GM15510 (cell line): ENCODE results near the gene ZC3H10.
A peak's percentile ranks its signal among the peaks of the same experiment; 100 is the strongest.

ENCODE experiments used
- POLR2A ChIP-seq: IDR thresholded peaks from 3 replicates; pipeline ENCODE4 v1.6.1; 2011; ENCODE audit warnings: borderline replicate concordance; ENCODE audit not compliant: insufficient read length; ENCODE audit errors: extremely low read depth

Gene ZC3H10, protein sequence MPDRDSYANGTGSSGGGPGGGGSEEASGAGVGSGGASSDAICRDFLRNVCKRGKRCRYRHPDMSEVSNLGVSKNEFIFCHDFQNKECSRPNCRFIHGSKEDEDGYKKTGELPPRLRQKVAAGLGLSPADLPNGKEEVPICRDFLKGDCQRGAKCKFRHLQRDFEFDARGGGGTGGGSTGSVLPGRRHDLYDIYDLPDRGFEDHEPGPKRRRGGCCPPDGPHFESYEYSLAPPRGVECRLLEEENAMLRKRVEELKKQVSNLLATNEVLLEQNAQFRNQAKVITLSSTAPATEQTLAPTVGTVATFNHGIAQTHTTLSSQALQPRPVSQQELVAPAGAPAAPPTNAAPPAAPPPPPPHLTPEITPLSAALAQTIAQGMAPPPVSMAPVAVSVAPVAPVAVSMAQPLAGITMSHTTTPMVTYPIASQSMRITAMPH

DNA sequence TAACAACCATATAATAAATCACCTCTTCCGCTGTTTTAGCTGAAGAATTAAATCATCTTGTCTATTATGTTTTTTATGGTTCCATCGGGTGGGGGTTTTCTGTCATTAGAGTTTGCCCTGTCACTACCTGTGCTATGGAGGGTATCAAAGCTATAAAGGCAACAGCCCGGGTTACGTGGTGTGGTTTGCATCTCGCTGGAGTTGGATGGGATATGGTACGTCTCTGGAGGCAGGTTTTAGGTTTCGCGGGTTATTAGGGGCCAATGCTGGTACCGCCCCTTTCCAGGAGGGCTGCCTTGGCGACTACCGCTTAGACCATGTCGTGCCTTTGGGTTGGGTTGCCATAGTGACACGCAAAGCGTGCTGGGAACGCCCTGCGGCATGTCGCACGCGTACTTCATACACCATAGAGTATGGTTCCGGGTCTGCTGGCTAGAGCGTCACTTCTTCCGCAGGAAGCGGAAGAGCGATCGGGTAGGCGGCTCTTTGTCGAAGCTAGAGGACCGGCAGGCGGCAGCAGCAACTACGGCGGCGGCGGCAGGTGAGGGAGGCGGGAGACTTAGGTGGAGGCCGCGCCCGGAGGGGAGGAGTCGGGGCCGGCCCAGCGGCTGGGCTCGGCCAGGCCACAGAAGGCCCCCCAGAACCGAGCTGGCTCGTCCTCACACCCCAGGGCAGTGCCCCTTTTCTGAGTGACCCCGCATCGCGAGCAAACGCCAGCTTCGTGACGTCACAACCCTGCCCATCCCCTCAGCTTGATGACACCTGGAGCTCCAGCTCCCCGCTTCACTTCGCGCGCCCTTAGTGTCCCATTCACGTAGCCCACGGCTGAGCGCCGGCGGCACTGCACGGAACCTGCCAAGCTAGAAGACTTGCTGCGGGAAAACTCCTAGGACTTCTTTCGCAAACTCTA, at the start of gene ZC3H10:
ZC3H10 (plus strand) TSS at position 489 of the 910 bp plus-strand sequence. CDS start 2,297 bp downstream, outside the sequence.
- TF ChIP-seq POLR2A = peak; percentile 94

DNA sequence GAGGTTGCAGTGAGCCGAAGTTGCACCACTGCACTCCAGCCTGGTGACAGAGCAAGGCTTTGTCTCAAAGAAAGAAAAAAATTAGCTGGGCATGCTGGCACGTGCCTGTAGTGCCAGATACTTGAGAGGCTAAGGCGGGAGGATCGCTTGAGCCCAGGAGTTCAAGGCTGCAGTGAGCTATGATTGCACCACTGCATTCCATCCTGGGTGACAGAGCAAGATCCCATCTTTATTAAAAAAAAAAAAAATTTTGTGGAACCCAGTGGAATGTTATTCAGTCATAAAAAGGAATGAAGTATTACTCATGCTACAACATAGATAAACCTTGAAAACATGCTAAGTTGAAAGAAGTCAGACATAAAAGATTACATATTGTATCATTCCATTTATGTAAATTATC, 46.4 kb upstream of the ZC3H10 start:
- TF ChIP-seq POLR2A = no peak

DNA sequence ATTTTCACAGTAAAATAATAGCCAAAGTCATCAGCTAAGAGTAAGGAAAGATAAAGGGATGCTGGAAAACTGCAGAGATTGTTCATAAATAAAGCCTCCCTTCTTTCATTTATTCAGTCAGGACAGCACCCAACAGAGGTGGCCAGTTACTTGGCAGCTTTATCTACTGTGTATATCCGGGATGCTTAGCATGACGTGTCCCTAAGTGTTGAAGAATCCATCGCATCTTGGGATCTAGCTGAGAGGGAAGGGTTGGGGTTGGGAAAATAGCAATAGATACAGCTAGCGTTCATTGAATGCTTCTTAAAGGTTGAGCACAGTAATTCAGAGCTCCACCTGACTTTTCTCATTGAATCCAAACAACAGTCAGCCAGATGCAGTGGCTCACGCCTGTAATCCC, 43.7 kb upstream of the ZC3H10 start:
- no peak for TF ChIP-seq POLR2A

DNA sequence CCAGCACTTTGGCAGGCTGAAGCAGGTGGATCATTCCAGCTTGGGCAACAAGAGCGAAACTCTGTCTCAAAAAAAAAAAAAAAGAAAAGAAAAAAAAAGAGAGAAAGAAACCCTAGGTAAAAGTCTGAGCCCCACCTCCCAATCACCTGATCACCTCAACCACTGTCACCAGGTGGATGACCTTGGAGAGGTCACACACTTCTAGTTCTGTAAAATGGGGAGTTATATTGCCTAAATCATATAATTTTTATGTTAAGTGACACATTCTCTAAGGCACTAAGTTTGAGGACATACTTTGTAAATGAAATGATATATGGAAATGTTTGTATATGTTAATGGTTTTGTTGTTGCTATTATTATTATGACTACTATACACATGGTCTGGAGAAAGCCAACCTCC, 39.6 kb upstream of the ZC3H10 start:
- TF ChIP-seq POLR2A = no peak

DNA sequence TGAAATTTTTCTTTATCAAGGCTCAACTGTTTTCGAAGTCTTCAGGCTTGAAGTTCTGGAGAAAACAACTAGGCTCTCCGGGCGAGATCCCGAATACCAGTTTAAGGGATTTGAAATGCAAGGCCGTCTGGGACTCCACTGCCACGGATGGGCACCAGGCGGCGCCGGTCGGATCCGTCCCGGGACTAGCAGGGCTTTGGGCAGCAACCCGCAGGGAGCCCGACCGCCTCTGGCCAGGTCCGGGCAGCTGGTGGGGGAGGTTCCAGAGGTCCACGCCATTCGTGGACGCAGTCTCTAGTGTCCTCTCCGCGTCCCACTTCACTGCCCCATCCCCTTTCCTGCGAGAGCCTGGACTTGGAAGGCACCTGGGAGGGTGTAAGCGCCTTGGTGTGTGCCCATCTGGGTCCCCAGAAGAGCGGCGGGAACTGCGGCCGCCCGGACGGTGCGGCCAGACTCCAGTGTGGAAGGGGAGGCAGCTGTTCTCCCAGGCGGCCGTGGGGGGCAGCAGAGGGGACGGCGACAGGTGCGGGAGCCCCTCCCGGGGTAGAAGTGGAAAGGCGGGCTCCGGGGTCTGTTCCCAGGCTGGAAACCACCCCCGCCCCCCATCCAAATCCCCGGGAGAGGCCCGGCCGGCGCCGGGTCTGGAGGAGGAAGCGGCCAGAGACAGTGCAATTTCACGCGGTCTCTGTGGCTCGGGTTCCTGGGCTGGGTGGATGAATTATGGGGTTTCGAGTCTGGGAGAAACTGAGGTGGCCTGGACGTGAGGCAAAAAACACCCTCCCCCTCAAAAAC, 38.9 kb upstream of the ZC3H10 start:
- TF ChIP-seq POLR2A = no peak

DNA sequence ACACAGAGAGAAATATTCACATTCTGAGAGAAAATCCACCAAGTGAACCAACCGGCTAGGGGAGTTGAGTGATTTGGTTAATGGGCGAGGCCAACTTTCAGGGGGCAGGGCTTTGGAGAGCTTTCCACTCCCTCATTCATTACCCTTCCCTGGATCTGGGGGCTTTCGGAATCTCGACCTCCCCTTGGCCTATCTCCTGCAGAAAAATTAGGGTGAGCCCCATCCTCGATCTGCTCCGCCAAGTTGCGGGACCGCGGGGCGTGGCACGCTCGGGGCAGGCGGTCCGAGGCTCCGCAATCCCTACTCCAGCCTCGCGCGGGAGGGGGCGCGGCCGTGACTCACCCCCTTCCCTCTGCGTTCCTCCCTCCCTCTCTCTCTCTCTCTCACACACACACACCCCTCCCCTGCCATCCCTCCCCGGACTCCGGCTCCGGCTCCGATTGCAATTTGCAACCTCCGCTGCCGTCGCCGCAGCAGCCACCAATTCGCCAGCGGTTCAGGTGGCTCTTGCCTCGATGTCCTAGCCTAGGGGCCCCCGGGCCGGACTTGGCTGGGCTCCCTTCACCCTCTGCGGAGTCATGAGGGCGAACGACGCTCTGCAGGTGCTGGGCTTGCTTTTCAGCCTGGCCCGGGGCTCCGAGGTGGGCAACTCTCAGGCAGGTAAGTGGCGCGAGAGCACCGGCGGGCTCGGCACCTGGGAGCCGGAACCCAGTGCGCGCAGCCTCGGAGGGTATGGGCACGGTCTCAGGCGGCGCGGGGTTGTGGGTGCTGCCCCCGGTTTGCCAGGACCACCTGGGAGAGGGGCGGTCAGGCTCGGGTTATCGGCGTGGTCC, 38.1 kb upstream of the ZC3H10 start, which contains the start of gene ERBB3:
ERBB3 (plus strand) TSS at position 443 of the 833 bp plus-strand sequence; CDS start at position 579, 136 bp downstream.
- no peak for TF ChIP-seq POLR2A

DNA sequence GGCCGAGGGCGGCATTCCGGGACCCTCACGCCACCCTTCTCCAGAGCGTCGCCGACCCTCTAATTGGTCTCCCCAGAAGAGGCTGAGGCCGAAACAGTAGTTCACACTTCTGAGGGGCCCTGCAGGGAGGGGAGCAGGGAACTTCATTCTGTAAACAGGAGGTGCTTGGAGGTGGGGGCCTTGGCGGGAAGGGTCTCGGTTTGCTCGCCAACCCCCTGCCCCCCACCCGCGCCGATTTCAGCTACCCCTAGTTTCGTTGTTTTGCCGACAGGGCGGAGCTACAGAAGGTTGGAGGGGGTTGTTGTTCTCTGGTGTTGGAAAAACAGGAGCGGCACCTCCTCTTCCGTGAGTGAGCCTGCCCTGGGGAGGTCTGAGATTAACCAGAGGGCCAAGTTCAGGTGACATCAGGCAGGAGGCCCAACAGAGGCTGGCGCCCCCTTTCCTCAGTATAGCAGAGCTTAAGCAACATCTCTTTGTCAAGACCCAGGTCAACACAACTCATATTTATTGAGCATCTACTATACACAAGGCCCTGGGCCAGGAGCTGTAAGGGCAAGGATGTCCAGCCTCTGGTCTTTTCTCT, 37.4 kb upstream of the ZC3H10 start:
- no peak for TF ChIP-seq POLR2A

DNA sequence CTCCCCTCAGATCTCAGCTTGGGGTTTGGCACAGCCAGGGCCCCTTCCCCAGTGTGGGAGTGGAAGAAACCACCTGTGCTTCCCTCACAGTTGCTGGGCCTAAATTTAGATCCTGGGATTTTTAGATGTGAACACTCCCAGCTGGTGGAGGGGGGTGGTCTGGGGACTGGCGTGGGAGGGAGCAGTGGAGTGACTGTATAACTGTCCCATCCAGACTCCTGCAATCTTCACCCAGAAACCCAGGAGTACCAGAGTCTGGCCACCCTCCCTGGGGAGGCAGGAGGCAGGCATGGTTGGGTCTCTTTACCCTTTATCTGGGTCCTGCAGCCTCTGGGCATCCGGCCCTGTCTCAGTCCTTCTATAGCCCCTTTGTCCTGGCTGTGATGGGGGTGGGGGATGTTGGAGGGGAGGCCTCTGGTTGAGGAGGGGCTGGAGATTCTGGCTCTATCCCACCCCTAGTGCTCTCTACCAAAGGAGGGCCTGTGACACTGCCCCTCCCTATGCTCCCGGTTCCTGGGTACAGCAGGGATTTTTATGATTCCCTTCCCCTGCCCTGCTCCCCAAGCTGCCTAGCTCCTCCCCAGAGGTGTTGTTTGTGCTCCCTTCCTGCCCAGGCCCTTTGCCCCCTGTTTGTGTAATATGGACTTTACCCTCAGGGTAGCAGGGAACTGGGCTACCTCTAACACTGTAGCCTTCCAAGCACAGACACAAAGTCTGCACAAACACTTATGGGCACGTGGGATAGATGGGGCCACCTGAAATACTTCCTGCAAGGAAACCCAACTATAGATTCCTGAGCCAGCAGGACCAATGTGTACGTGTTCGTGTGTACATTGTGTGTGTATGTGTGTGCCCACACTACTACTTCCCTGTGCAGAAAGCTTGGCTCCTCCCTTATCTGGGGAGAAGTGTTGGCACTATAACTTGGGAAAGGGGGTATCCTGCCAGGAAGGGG, 36.4 kb upstream of the ZC3H10 start:
- TF ChIP-seq POLR2A = no peak

DNA sequence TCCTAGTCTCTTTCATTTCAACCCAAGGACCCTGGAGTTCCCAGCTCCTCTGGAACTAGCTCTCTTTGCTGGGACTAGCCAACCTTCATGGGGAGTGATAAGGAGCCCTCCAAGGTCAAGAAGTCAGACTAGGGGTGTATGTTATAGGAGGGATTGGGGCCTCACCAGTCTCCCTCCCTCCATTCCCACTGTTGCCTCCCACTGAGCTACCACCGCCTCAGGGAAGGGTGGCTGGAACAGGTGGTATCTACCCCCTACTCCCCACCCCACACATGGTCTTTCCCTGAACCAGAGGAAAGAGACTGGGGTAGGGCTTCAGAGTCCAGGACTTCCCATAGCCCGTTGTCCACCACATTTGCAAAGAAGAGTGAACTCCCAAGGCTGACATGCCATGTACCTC, 35.7 kb upstream of the ZC3H10 start:
- no peak for TF ChIP-seq POLR2A

DNA sequence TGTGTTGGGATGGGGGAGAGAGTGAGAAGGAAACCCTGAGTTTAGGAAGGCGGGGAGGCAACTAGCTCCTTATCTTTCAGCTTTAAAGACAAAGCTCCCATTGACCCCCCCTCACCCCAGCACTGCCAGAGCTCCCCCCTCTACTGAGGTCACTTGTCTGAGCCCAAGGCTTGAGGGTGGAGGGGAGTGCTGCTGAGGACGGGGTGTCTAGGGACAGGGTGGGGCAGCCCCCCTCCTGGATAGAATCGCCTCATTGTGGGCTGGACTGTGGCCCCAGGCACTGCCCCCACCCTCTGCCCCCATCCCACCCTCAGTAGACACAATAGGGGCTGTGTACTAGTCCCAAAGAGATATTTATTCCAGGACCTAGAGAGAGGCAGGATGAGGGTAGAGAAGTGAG, 35.1 kb upstream of the ZC3H10 start:
- no peak for TF ChIP-seq POLR2A

DNA sequence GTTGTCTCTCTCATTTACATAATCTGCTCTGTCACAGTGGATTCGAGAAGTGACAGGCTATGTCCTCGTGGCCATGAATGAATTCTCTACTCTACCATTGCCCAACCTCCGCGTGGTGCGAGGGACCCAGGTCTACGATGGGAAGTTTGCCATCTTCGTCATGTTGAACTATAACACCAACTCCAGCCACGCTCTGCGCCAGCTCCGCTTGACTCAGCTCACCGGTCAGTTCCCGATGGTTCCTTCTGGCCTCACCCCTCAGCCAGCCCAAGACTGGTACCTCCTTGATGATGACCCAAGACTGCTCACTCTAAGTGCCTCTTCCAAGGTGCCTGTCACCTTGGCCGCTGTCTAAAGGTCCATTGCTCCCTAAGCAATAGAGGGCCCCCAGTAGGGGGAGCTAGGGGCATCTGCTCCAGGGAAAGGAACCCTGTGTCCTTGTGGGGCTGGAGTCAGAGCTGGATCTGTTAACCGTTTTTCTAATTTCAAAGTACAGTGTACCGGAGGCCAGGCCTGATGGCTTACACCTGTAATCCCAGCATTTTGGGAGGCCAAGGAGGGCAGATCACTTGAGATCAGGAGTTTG, 33.0 kb upstream of the ZC3H10 start:
- no peak for TF ChIP-seq POLR2A

DNA sequence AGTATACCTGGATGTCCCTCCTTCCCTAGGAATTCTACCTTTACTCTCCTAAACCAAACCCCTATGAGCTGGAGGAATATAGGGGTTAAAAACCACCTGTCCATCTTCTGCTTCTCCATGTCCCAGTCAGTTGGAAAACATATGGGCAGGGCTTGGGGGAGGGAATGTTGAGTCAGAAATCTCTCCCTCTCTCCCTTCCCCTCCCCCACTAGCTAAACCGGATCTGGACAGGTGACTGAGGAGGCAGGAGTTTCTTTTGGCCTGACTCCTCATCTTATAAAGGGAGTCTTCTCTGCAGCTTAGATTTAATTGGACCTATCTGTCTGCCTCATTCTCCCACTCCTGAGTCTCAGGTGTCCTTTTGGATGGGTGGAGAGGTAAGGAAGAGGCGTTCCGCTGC, 32.0 kb upstream of the ZC3H10 start:
- TF ChIP-seq POLR2A = no peak

DNA sequence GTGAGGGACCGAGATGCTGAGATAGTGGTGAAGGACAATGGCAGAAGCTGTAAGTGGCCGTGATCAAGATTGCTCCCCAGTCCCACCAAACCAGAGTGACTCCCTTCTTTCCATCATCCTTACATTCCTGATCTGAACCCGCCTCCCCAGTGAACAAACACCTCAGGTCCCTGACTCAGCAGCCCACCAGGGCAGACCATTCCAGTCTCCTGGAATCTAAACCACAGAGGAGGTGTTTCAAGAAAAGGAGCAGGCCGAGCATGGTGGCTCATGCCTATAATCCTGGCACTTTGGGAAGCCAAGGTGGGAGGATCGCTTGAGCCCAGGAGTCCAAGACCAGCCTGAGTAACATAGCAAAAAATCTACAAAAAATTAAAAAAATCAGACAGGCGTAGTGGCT, 31.5 kb upstream of the ZC3H10 start:
- TF ChIP-seq POLR2A = no peak

DNA sequence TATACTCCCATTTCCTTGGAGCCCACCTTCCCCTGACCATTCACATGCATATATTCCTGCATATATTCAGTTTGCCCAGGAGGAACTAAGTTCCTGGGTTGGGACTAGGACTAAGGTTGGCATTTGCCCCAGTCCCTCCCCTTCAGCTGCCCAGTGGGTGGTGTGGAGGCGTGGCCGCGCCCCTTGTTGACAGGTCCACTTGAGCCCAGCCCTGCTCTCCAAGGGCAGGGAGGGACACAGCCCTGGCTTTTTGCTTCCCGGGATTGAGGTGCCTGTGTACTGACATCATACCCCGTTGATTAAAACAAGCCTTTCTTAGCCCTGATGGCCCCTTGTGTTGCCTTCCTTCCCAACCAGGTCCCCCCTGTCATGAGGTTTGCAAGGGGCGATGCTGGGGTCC, 30.8 kb upstream of the ZC3H10 start:
- TF ChIP-seq POLR2A = no peak
